ENCODE data around the gene MAP3K20.

GRCh38 chr2:173271825-173272224 is 196.2 kb downstream of the MAP3K20 start:
- TF ChIP-seq CTCF (IDR thresholded peaks at IDR 0.05) (no peak), POLR2A (IDR thresholded peaks at IDR 0.05) (no peak)

Measured in Peyer's patch (tissue), 4 donors.